HG03439 (cell line): ENCODE results near the gene CCDC3.
"Not testable (repeated sequence)": the region's sequence is repeated elsewhere in the genome, so short reads cannot be mapped to it uniquely, and the experiment has no call there.

Experiments used
- ATAC-seq: cut with Tn5 transposase; IDR thresholded peaks from one replicate; pipeline ENCODE4 v1.9.1; 2021; ENCODE audit warnings: mild to moderate bottlenecking, moderate library complexity; ENCODE audit not compliant: unreplicated experiment

Gene CCDC3

GRCh38 chr10:13001041-13001886 is at the start of gene CCDC3:
Gene CCDC3, minus strand, starts transcription at chr10:13001713. Its CDS starts 143 bp downstream, at chr10:13001570.
- no peak for ATAC-seq

GRCh38 chr10:13051126-13051694 is 49.7 kb upstream of the CCDC3 start:
- ATAC-seq = no peak

GRCh38 chr10:13049774-13050420 is 48.4 kb upstream of the CCDC3 start:
- ATAC-seq = no peak

GRCh38 chr10:13048762-13049161 is 47.2 kb upstream of the CCDC3 start:
- no peak for ATAC-seq

- ATAC-seq = no peak
Measured at GRCh38 chr10:13047529-13048206, 46.2 kb upstream of the CCDC3 start.

- no peak for ATAC-seq
Measured at GRCh38 chr10:13046851-13047528, 45.5 kb upstream of the CCDC3 start.

GRCh38 chr10:13043520-13043919 is 42.0 kb upstream of the CCDC3 start:
- no peak for ATAC-seq

- no peak for ATAC-seq
Measured at GRCh38 chr10:13039761-13040160, 38.2 kb upstream of the CCDC3 start.

- ATAC-seq = no peak
Measured at GRCh38 chr10:13038391-13038790, 36.9 kb upstream of the CCDC3 start.

GRCh38 chr10:13037832-13038231 is 36.3 kb upstream of the CCDC3 start:
- no peak for ATAC-seq

- no peak for ATAC-seq
Measured at GRCh38 chr10:13036841-13037240, 35.3 kb upstream of the CCDC3 start.

GRCh38 chr10:13035731-13036130 is 34.2 kb upstream of the CCDC3 start:
- ATAC-seq = not testable (repeated sequence)

- ATAC-seq = no peak
Measured at GRCh38 chr10:13026873-13027272, 25.4 kb upstream of the CCDC3 start.

GRCh38 chr10:13023754-13024153 is 22.2 kb upstream of the CCDC3 start:
- ATAC-seq = no peak

- ATAC-seq = no peak
Measured at GRCh38 chr10:13019280-13019679, 17.8 kb upstream of the CCDC3 start.

GRCh38 chr10:13018171-13018570 is 16.7 kb upstream of the CCDC3 start:
- ATAC-seq = no peak

- no peak for ATAC-seq
Measured at GRCh38 chr10:13016886-13017285, 15.4 kb upstream of the CCDC3 start.

GRCh38 chr10:13016426-13016825 is 14.9 kb upstream of the CCDC3 start:
- ATAC-seq = no peak

- no peak for ATAC-seq
Measured at GRCh38 chr10:13006037-13006436, 4.5 kb upstream of the CCDC3 start.

- no peak for ATAC-seq
Measured at GRCh38 chr10:13003759-13004158, 2.2 kb upstream of the CCDC3 start.

- ATAC-seq = no peak
Measured at GRCh38 chr10:13003004-13003403, 1.5 kb upstream of the CCDC3 start.
